ENCODE measurements around the gene GPC1. TPM values are rescaled to one million over a fixed set of nuclear protein-coding genes. Genes with fewer than 3 reads are reported as not detected.
A peak's percentile ranks its signal among the peaks of the same experiment; 100 is the strongest.
"Not testable (repeated sequence)": the region's sequence is repeated elsewhere in the genome, so short reads cannot be mapped to it uniquely, and the experiment has no call there.

The GPC1 gene
- total and polyA plus RNA-seq, 2 experiments from 2014 or later = 9.0 to 46.2 TPM

DNA sequence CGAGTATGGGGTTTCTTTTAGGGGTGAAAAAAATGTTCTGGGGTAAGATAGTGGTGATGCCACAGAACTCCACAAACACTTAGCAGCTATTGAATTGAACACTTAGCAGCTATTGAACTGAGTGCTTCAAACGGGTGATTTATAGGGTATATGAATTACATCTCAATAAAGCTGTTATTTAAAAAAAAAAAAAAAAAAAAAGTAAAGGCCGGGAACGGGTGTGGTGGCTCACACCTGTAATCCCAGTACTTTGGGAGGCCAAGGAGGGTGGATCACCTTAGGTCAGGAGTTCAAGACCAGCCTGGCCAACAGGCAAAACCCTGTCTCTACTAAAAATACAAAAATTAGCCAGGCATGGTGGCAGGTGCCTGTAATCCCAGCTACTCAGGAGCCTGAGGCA, 48.7 kb upstream of the GPC1 start:
- not testable (repeated sequence) for H3F3A ChIP-seq (replicated peaks; ENCODE audit: low read depth); H3K9me3 Mint-ChIP-seq; ATAC-seq; DNase-seq (ENCODE audit: low spot score); H3K27me3 ChIP-seq (ENCODE audit: insufficient read depth); H3K36me3 ChIP-seq (ENCODE audit: insufficient read depth); H3K27me3 Mint-ChIP-seq (ENCODE audit: insufficient read depth, low read depth, poor library complexity); H3K36me3 Mint-ChIP-seq (ENCODE audit: low read depth); H3K79me2 ChIP-seq (replicated peaks; ENCODE audit: insufficient read depth); H3K4me2 ChIP-seq; H4K20me1 ChIP-seq (replicated peaks; ENCODE audit: insufficient read depth); H3K4me3 ChIP-seq; H3K4me1 Mint-ChIP-seq; H3K27ac Mint-ChIP-seq; H3K9me2 ChIP-seq (ENCODE audit: insufficient read depth); H3K4me3 Mint-ChIP-seq; H2AFZ ChIP-seq; H3K27ac ChIP-seq (ENCODE audit: low read depth); H3K4me1 ChIP-seq (ENCODE audit: insufficient read depth)

DNA sequence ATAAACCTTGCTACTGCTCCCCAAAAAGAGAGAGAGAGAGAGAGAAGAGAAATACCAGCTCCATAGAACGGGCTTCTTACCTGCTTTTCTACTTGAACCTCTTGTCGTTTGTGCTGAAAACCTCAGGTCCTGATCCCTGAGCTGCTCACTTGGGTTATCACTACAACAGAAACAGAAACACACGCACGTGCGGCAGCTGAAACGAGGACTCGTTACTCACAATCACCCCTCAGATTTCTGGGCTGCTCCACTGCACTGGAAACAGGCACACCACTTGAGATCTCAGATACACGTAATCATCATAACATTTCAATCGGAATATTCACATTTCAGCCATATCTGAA, 48.2 kb upstream of the GPC1 start:
- no peaks in the 10 kb centered on the region for H3F3A ChIP-seq (replicated peaks; ENCODE audit: low read depth)
- H2AFZ ChIP-seq = 0 out of 2 replicates have a peak overlapping the region, but pooled peaks have one; percentile 56
- no peaks in the 10 kb centered on the region for H4K20me1 ChIP-seq (replicated peaks; ENCODE audit: insufficient read depth)
- Mint-ChIP-seq H3K27ac (peak overlapping the region; percentile 57), H3K36me3 (ENCODE audit: low read depth) (no peaks in the 10 kb centered on the region), H3K27me3 (ENCODE audit: insufficient read depth, low read depth, poor library complexity) (peaks cover 7% of the 10 kb centered on the region), H3K4me1 (no peaks in the 10 kb centered on the region), H3K9me3 (no peaks in the 10 kb centered on the region), H3K4me3 (no peak overlapping the region)
- no peak for DNase-seq (ENCODE audit: low spot score)
- no peak overlapping the region for H3K27ac ChIP-seq (ENCODE audit: low read depth)
- H3K27me3 ChIP-seq (ENCODE audit: insufficient read depth) = no peaks in the 10 kb centered on the region
- no peak overlapping the region for H3K4me3 ChIP-seq
- H3K79me2 ChIP-seq (replicated peaks; ENCODE audit: insufficient read depth) = no peaks in the 10 kb centered on the region
- no peaks in the 10 kb centered on the region for H3K36me3 ChIP-seq (ENCODE audit: insufficient read depth)
- no peaks in the 10 kb centered on the region for H3K4me1 ChIP-seq (ENCODE audit: insufficient read depth)
- no peak for ATAC-seq
- H3K4me2 ChIP-seq = no peak overlapping the region
- no peaks in the 10 kb centered on the region for H3K9me2 ChIP-seq (ENCODE audit: insufficient read depth)
- no peak for TF ChIP-seq EZH2 (IDR thresholded peaks at IDR 0.05; ENCODE audit: low read depth, unreplicated experiment)
- TF ChIP-seq, protein P1, sequence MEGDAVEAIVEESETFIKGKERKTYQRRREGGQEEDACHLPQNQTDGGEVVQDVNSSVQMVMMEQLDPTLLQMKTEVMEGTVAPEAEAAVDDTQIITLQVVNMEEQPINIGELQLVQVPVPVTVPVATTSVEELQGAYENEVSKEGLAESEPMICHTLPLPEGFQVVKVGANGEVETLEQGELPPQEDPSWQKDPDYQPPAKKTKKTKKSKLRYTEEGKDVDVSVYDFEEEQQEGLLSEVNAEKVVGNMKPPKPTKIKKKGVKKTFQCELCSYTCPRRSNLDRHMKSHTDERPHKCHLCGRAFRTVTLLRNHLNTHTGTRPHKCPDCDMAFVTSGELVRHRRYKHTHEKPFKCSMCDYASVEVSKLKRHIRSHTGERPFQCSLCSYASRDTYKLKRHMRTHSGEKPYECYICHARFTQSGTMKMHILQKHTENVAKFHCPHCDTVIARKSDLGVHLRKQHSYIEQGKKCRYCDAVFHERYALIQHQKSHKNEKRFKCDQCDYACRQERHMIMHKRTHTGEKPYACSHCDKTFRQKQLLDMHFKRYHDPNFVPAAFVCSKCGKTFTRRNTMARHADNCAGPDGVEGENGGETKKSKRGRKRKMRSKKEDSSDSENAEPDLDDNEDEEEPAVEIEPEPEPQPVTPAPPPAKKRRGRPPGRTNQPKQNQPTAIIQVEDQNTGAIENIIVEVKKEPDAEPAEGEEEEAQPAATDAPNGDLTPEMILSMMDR (conservative IDR thresholded peaks at IDR 0.05; ENCODE audit: low read depth in 2 of 2) = no peak
- TF ChIP-seq, protein P2, sequence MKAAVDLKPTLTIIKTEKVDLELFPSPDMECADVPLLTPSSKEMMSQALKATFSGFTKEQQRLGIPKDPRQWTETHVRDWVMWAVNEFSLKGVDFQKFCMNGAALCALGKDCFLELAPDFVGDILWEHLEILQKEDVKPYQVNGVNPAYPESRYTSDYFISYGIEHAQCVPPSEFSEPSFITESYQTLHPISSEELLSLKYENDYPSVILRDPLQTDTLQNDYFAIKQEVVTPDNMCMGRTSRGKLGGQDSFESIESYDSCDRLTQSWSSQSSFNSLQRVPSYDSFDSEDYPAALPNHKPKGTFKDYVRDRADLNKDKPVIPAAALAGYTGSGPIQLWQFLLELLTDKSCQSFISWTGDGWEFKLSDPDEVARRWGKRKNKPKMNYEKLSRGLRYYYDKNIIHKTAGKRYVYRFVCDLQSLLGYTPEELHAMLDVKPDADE (IDR thresholded peaks at IDR 0.05) = no peak

DNA sequence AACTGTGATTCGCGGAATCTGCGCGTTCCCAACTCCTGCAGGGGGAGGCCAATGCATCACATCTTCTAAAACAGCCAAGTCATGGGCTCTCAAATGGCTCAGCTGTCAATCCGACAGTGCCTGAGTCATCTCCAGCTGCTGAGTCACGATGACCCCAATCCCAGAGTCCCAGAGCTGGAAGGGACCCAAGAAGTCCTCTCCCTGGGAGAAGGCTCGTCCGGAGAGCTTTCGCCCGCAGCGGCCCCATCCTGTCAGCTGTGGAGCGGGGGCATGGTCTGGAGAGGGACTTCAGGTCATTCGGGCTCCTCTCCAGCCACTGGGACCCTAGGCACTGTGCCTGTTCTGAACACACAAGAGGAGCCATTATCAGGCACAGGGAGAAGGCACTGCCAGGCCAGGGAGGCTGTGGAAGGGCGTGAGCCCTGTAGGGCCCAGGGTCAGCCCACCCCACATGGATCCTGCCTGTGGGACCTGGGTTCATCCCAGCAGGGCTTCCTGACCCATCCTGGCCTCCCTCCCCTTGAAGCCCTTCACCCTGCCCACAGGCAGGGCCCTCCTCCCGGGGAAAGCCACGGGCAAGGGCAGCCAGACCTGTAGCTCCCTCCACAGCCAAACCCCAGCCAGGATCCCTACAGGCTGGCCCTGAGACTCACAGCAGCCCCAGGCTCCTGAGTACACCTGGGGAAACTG, 47.6 kb upstream of the GPC1 start:
- 0 out of 2 replicates have a peak overlapping the region, but pooled peaks have one; percentile 56 for H2AFZ ChIP-seq
- no peak overlapping the region for H3K4me2 ChIP-seq
- Mint-ChIP-seq H3K27me3 (ENCODE audit: insufficient read depth, low read depth, poor library complexity) (peaks cover 7% of the 10 kb centered on the region), H3K9me3 (no peaks in the 10 kb centered on the region), H3K36me3 (ENCODE audit: low read depth) (no peaks in the 10 kb centered on the region), H3K4me1 (no peaks in the 10 kb centered on the region; the same call in 2 of the 3 replicates), H3K27ac (peak overlapping the region; percentile 57), H3K4me3 (no peak overlapping the region)
- H4K20me1 ChIP-seq (replicated peaks; ENCODE audit: insufficient read depth) = no peaks in the 10 kb centered on the region
- H3K27me3 ChIP-seq (ENCODE audit: insufficient read depth) = no peaks in the 10 kb centered on the region
- TF ChIP-seq EZH2 (IDR thresholded peaks at IDR 0.05; ENCODE audit: low read depth, unreplicated experiment) = no peak
- no peak for TF ChIP-seq ZNF114 (CRISPR knock-in tag; IDR thresholded peaks at IDR 0.05)
- H3F3A ChIP-seq (replicated peaks; ENCODE audit: low read depth) = no peaks in the 10 kb centered on the region
- DNase-seq (ENCODE audit: low spot score) = no peak
- no peak overlapping the region for H3K27ac ChIP-seq (ENCODE audit: low read depth)
- H3K9me2 ChIP-seq (ENCODE audit: insufficient read depth) = no peaks in the 10 kb centered on the region
- H3K36me3 ChIP-seq (ENCODE audit: insufficient read depth) = no peaks in the 10 kb centered on the region
- H3K4me3 ChIP-seq = no peak overlapping the region
- no peaks in the 10 kb centered on the region for H3K4me1 ChIP-seq (ENCODE audit: insufficient read depth)
- H3K79me2 ChIP-seq (replicated peaks; ENCODE audit: insufficient read depth) = no peaks in the 10 kb centered on the region
- no peak for ATAC-seq
